ENCODE data around the gene CIRBP.

CIRBP gene

GRCh38 chr19:1291761-1292418 is 22.8 kb downstream of the CIRBP start:
- TF ChIP-seq MYC (IDR thresholded peaks at IDR 0.05; ENCODE audit: low read depth, low read length) (no peak), CTCF (IDR thresholded peaks at IDR 0.05; ENCODE audit: low read depth, low read length) (no peak), MAX (IDR thresholded peaks at IDR 0.05; ENCODE audit: low read depth, low read length) (no peak), POLR2A (IDR thresholded peaks at IDR 0.05; ENCODE audit: extremely low read depth, insufficient read length) (no peak)
- H3K4me3 ChIP-seq (ENCODE audit: low read depth, low read length), result no peak overlapping the region
- no peak for DNase-seq (ENCODE audit: low read depth)

GRCh38 chr19:1292419-1293151 is 23.5 kb downstream of the CIRBP start:
- no peak for DNase-seq (ENCODE audit: low read depth)
- no peak overlapping the region for H3K4me3 ChIP-seq (ENCODE audit: low read depth, low read length)
- no peak for TF ChIP-seq MAX (IDR thresholded peaks at IDR 0.05; ENCODE audit: low read depth, low read length)
- TF ChIP-seq CTCF (IDR thresholded peaks at IDR 0.05; ENCODE audit: low read depth, low read length), result no peak
- TF ChIP-seq MYC (IDR thresholded peaks at IDR 0.05; ENCODE audit: low read depth, low read length), result no peak
- no peak for TF ChIP-seq POLR2A (IDR thresholded peaks at IDR 0.05; ENCODE audit: extremely low read depth, insufficient read length)

- DNase-seq (ENCODE audit: low read depth), result no peak
- TF ChIP-seq MYC (IDR thresholded peaks at IDR 0.05; ENCODE audit: low read depth, low read length) (no peak), CTCF (IDR thresholded peaks at IDR 0.05; ENCODE audit: low read depth, low read length) (no peak), POLR2A (IDR thresholded peaks at IDR 0.05; ENCODE audit: extremely low read depth, insufficient read length) (no peak), MAX (IDR thresholded peaks at IDR 0.05; ENCODE audit: low read depth, low read length) (no peak)
- no peak overlapping the region for H3K4me3 ChIP-seq (ENCODE audit: low read depth, low read length)
Measured at GRCh38 chr19:1293782-1294604, 24.9 kb downstream of the CIRBP start.

- TF ChIP-seq CTCF (IDR thresholded peaks at IDR 0.05; ENCODE audit: low read depth, low read length), result no peak
- no peak for DNase-seq (ENCODE audit: low read depth)
Measured at GRCh38 chr19:1294688-1295087, 25.6 kb downstream of the CIRBP start.

GRCh38 chr19:1295169-1296012 is 26.3 kb downstream of the CIRBP start:
- TF ChIP-seq MAX (IDR thresholded peaks at IDR 0.05; ENCODE audit: low read depth, low read length) (no peak), POLR2A (IDR thresholded peaks at IDR 0.05; ENCODE audit: extremely low read depth, insufficient read length) (no peak), CTCF (IDR thresholded peaks at IDR 0.05; ENCODE audit: low read depth, low read length) (no peak), MYC (IDR thresholded peaks at IDR 0.05; ENCODE audit: low read depth, low read length) (no peak)
- DNase-seq (ENCODE audit: low read depth), result no peak
- no peak overlapping the region for H3K4me3 ChIP-seq (ENCODE audit: low read depth, low read length)

More at GRCh38 chr19:1294688-1295087, 25.6 kb downstream of the CIRBP start:
- no peak overlapping the region for H3K4me3 ChIP-seq (ENCODE audit: low read depth, low read length)
